ENCODE measurements around the gene GPR152.
"Not testable (repeated sequence)": the region's sequence is repeated elsewhere in the genome, so short reads cannot be mapped to it uniquely, and the experiment has no call there.

GPR152 gene

DNA sequence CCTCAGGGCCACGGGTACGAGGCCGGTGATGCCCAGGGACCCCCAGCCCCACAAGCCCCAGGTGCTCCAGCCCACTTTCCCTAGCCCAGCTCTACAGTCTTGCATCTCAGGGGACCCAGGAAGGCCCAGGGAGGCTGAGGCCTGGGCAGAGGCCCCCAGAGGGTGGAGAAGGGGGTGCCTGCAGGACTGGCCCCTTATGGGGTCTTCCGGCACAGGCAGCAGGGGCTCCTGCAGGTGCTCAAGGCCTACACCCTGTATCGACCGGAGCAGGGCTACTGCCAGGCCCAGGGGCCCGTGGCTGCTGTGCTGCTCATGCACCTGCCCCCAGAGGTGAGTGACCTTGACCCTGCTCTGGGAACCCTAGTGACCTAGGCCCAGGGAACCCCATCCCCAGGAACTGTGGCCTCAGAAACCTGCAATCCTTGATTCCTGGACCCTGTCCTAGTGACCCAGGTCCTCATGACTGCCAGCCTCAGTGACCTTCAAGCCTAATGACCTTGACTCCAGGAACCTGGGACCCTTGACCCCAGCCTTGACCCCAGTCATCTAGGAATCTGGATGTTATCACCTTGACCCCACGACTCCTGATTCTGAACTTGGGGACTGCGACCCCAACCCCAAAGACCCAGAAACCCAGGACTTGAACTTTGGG, 46.7 kb downstream of the GPR152 start:
- Histone ChIP-seq H3K27ac (peak overlapping the region in 7 of 11 experiments; percentile 30 to 96 (median 94); a peak in 12 of 22 replicates), H3K9ac (peak overlapping the region in 9 of 11 experiments; percentile 32 to 88 (median 80); a peak in 15 of 22 replicates), H3K4me3 (no peak overlapping the region; a peak in 1 of 20 replicates), H3K36me3 (peaks cover 0 to 10% (median 0%) of the 10 kb centered on the region in 11 experiments; a peak in 2 of 22 replicates), H3K4me1 (peaks cover 85 to 92% (median 90%) of the 10 kb centered on the region in 10 experiments), H3K4me2 (peak overlapping the region; percentile 84 to 100 (median 99)), H3K9me3 (replicated peaks in 1 of 11) (no peaks in the 10 kb centered on the region), H3K27me3 (peaks cover 0 to 4% (median 0%) of the 10 kb centered on the region in 11 experiments; a peak in 1 of 22 replicates), H4K20me1 (peaks cover 0 to 44% (median 11%) of the 10 kb centered on the region in 11 experiments; a peak in 19 of 22 replicates)
- TF ChIP-seq Cebpa-rat (IDR thresholded peaks at IDR 0.05), result no peak

DNA sequence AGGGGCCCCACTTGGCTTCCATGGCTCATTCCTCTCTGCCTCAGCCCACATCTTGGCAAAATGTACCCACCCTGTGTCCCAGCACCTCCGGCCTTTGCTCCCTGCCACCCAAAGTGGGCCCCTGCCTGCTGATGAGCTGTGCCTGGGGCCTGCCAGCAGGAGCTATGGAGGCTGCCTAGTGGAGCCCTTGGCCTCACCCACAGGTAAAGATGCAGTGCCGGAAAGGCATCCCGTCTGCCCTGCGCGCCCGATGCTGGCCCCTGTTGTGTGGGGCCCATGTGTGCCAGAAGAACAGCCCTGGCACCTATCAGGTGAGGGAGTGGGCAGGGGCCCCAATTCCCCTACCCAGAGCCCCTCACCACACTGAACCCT, 47.3 kb downstream of the GPR152 start:
- peak overlapping the region in 10 of 11 experiments; percentile 76 to 88 (median 83); a peak in 14 of 22 replicates for H3K9ac ChIP-seq
- peaks cover 5 to 44% (median 17%) of the 10 kb centered on the region in 11 experiments; a peak in 21 of 22 replicates for H4K20me1 ChIP-seq
- no peaks in the 10 kb centered on the region for H3K9me3 ChIP-seq (replicated peaks in 1 of 11)
- no peak for TF ChIP-seq Cebpa-rat (IDR thresholded peaks at IDR 0.05)
- peak overlapping the region in 9 of 11 experiments; percentile 30 to 96 (median 91); a peak in 15 of 22 replicates for H3K27ac ChIP-seq
- H3K27me3 ChIP-seq, result no peaks in the 10 kb centered on the region
- peak overlapping the region in 6 of 10 experiments; percentile 53 to 75 (median 63); a peak in 10 of 20 replicates for H3K4me3 ChIP-seq
- H3K4me1 ChIP-seq, result peaks cover 87 to 92% (median 90%) of the 10 kb centered on the region in 10 experiments
- H3K4me2 ChIP-seq, result peak overlapping the region; percentile 84 to 100 (median 99)
- H3K36me3 ChIP-seq, result peaks cover 0 to 16% (median 4%) of the 10 kb centered on the region in 11 experiments; a peak in 15 of 22 replicates

DNA sequence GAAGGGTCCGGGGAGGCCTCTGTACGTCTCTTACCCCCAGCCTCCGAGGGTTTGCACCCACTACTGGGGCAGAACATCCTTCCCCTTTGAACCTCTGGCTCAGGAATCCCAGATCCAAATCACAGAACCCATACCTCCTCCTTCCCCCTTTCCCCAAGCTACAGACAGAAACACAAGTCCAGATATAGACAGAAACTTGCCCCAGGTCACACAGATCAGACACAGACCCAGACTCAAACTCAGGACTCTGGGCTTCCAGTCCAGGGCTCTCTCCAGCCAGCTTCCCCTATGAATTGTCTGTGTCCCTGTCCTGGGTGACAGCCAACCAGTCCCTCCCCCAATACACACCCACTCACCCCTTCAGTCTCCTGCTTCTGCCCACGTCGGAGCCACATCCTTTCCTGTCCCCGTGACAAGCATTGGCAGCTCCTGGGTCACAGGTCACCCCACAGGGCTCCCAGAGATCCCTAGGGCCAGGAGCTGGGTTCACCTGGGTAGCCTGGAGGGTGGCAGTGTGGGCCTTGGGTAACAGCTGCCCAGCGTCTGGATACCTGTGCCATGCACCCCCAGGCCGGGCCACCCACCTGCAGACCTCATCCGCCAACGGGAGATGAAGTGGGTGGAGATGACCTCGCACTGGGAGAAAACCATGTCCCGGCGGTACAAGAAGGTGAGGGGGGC, 47.9 kb downstream of the GPR152 start:
- H3K36me3 ChIP-seq, result peaks cover 2 to 21% (median 10%) of the 10 kb centered on the region in 11 experiments; a peak in 19 of 22 replicates
- no peaks in the 10 kb centered on the region for H3K9me3 ChIP-seq (replicated peaks in 1 of 11)
- H4K20me1 ChIP-seq, result peaks cover 10 to 47% (median 22%) of the 10 kb centered on the region in 11 experiments; a peak in 21 of 22 replicates
- H3K27ac ChIP-seq, result peak overlapping the region; percentile 79 to 96 (median 91)
- H3K9ac ChIP-seq, result peak overlapping the region; percentile 76 to 88 (median 83)
- H3K4me1 ChIP-seq, result peaks cover 87 to 92% (median 90%) of the 10 kb centered on the region in 10 experiments
- TF ChIP-seq Cebpa-rat (IDR thresholded peaks at IDR 0.05), result no peak
- peak overlapping the region; percentile 44 to 75 (median 60) for H3K4me3 ChIP-seq
- peak overlapping the region; percentile 84 to 100 (median 99) for H3K4me2 ChIP-seq
- H3K27me3 ChIP-seq, result no peaks in the 10 kb centered on the region

DNA sequence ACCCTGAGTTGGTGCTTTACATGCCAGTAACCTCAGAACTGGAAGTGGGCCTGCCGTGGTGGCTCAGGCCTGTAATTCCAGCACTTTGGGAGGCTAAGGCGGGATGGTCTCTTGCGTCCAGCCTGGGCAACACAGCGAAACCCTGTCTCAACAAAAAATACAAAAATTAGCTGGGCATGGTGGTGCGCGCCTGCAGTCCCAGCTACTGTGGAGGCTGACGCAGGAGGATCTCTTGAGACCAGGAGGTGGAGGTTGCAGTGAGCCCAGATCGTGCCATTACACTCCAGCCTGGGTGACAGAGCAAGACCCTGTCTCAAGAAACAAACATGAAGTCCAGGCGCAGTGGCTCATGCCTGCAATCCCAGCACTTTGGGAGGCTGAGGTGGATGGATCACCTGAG, 49.4 kb downstream of the GPR152 start:
- H3K27me3 ChIP-seq; H3K9me3 ChIP-seq (replicated peaks in 1 of 11): not testable (repeated sequence)
- peaks cover 17 to 37% (median 25%) of the 10 kb centered on the region in 11 experiments for H3K36me3 ChIP-seq
- H3K9ac ChIP-seq, result peak overlapping the region; percentile 76 to 88 (median 83)
- H3K27ac ChIP-seq, result peak overlapping the region; percentile 79 to 96 (median 91)
- peaks cover 26 to 59% (median 38%) of the 10 kb centered on the region in 11 experiments; a peak in 21 of 22 replicates for H4K20me1 ChIP-seq
- peak overlapping the region; percentile 84 to 100 (median 99) for H3K4me2 ChIP-seq
- peak overlapping the region; percentile 44 to 75 (median 60); a peak in 18 of 20 replicates for H3K4me3 ChIP-seq
- H3K4me1 ChIP-seq, result peaks cover 87 to 92% (median 90%) of the 10 kb centered on the region in 10 experiments

DNA sequence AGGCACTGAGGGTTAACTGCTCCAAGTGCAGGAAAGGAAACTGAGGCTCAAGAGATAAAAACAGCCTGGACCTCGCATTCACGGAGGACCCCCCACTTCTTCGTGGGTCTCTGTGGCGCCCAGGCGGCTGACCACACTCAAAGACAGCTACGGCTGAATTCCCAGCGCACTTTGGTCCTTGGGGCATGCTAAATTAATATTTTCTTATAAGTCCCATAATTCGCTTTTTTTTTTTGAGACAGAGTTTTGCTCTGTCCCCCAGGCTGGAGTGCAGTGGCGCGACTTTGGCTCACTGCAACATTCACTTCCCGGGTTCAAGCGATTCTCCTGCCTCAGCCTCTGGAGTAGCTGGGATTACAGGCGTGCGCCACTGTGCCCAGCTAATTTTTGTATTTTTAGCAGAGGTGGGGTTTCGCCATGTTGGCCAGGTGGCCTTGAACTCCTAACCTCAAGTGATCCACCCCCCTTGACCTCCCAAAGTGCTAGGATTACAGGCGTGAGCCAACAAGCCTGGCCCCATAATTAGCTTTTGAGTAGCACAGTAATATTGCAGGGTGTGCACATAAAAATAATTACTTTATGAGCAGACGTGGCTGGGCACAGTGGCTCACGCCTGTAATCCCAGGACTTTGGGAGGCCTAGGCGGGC, 50.2 kb downstream of the GPR152 start:
- H3K36me3 ChIP-seq, result peaks cover 25 to 44% (median 33%) of the 10 kb centered on the region in 11 experiments
- H3K4me2 ChIP-seq, result peak overlapping the region; percentile 84 to 100 (median 99)
- H3K4me1 ChIP-seq, result peaks cover 87 to 92% (median 90%) of the 10 kb centered on the region in 10 experiments
- H3K27me3 ChIP-seq; H3K9me3 ChIP-seq (replicated peaks in 1 of 11): not testable (repeated sequence)
- H3K4me3 ChIP-seq, result peak overlapping the region; percentile 45 to 67 (median 54)
- H3K9ac ChIP-seq, result peak overlapping the region; percentile 76 to 88 (median 83)
- H4K20me1 ChIP-seq, result peaks cover 33 to 59% (median 44%) of the 10 kb centered on the region in 11 experiments; a peak in 21 of 22 replicates
- peak overlapping the region; percentile 79 to 96 (median 91) for H3K27ac ChIP-seq

DNA sequence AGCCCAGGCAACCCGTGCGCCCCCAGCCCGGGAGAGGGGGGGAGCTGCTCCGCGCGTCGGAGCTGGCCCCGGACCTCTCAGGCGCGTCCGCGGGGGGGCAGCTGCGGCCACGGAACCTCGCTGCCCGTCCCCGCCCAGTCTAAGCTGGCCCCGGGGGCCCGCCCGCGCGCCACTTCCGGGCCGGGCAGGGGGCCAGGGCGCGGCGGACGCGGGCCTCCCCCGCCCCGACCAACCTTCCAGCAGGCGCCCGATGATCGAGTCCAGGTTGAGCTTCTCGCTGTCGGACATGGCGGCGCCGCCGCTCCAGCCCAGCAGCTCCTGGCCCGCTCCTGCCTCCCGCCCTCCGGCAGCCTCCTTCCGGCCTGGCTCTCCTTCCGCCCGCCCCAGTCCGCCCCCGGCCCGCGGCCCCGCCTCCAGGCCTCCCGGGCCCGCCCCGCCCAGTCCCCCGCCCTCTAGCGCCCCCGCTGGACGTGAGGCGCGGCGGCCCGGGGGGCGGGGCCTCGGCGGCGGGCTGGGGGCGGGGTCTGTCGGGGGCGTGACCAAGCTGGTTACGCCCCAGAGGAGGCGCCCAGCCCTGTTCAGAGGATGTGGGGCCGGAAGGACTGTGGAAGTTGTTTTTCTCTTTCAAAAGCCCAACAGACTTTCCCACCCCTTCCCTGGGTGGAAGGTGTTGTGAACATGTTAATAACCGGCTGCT, 50.9 kb downstream of the GPR152 start, which contains the start of gene PPP1CA:
Gene PPP1CA (minus strand): TSS at position 364 of the 697 bp plus-strand sequence. CDS start 76 bp downstream, at position 288.
- Histone ChIP-seq H3K4me3 (peak within 1 kb of the TSS; percentile 90 to 99 (median 96)), H3K4me1 (peaks cover 87 to 92% (median 90%) of the 10 kb centered on the region in 10 experiments), H3K9ac (peak within 1 kb of the TSS; percentile 94 to 99 (median 97)), H3K27me3 (no peaks in the 10 kb centered on the region), H3K36me3 (peaks cover 31 to 51% (median 39%) of the 10 kb centered on the region in 11 experiments), H3K4me2 (peak within 1 kb of the TSS; percentile 95 to 100 (median 99)), H3K9me3 (replicated peaks in 1 of 11) (no peaks in the 10 kb centered on the region), H3K27ac (peak within 1 kb of the TSS; percentile 92 to 97 (median 96)), H4K20me1 (peaks cover 38 to 59% (median 49%) of the 10 kb centered on the region in 11 experiments; a peak in 21 of 22 replicates)
- no peak for TF ChIP-seq Cebpa-rat (IDR thresholded peaks at IDR 0.05)

Data from BLaER1 treated with 17β-estradiol and CSF1 and Interleukin-3, amounts not matched to agents 10 nM and 100 nM (cell line).